Stomach (tissue), 4 donors: ENCODE measurements around the gene C1orf87.

ENCODE experiments used
- CTCF ChIP-seq, 7 experiments: fragments of 450-650 bp in 4 of 7; fragments of 200-600 bp in 3 of 7; sonication (generic) in 3 of 7; IDR thresholded peaks; one replicate each; pipeline ENCODE4 v1.5.1; 2016 to 2019; ENCODE audit warnings: antibody characterized with exemption in 7 of 7, control low read depth in 2 of 7, mild to moderate bottlenecking in 1 of 7
- EP300 ChIP-seq: sonication (generic); formaldehyde crosslinking; IDR thresholded peaks from one replicate; pipeline ENCODE4 v1.6.1; 2017; ENCODE audit warnings: antibody characterized with exemption
- POLR2A ChIP-seq, 4 donors: fragments of 450-650 bp; IDR thresholded peaks; one replicate each; pipeline ENCODE4 v1.6.1; 2016; ENCODE audit warnings: antibody characterized with exemption in 4 of 4, control low read depth in 2 of 4, mild to moderate bottlenecking in 1 of 4, moderate library complexity in 1 of 4

GRCh38 chr1:59948990-59949389, 124.6 kb downstream of the C1orf87 start:
- TF ChIP-seq CTCF (IDR thresholded peaks at IDR 0.05) (no peak), POLR2A (IDR thresholded peaks at IDR 0.05) (no peak), EP300 (no peak)
